Hematopoietic multipotent progenitor cell treated with erythropoietin and hydrocortisone succinate and interleukin-3 and kit ligand, for 6 days (in vitro differentiated cells): Measurements from ENCODE around the gene HNRNPM.
"Not testable (repeated sequence)": the region's sequence is repeated elsewhere in the genome, so short reads cannot be mapped to it uniquely, and the experiment has no call there.

ENCODE experiments used
- DNase-seq: peaks from one replicate; pipeline ENCODE4 v3.0.0-alpha.2; 2015

Gene HNRNPM

DNA sequence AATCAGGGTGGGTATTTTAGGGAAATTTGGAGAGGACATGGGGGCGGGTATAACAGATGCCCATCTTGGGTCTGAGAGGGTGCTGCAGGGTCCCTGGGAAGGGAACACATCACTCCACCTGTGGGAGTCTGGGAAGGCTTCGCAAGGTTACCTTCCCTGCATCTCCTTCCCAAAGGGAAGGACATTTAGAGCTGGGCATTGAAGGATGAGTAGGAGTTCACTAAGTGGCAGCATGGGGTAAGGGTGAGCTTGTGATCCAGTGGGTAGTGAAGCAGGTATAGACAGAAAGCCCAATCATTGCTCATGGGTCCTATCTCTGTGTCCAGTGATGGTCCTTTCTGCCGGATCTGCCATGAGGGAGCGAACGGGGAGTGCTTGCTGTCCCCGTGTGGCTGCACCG is 18.5 kb upstream of the HNRNPM start:
- no peak for DNase-seq

DNA sequence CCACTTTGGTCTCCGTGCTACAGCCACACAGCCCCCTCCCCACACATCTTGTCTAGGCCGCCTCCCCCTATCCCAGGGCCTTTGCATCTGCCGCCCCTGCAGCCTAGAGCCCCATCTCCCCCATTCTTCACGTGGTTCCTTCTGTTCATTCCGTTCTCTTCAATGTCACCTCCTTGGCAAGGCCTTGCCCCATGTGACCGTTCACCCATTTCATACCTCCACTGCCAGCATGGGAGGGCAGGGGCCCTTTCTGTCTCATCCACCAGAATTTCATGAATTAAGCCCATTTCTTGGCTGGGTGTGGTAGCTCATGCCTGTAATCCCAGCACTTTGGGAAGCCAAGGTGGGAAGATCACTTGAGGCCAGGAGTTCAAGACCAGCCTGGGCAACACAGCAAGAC is 15.7 kb upstream of the HNRNPM start:
- no peak for DNase-seq

DNA sequence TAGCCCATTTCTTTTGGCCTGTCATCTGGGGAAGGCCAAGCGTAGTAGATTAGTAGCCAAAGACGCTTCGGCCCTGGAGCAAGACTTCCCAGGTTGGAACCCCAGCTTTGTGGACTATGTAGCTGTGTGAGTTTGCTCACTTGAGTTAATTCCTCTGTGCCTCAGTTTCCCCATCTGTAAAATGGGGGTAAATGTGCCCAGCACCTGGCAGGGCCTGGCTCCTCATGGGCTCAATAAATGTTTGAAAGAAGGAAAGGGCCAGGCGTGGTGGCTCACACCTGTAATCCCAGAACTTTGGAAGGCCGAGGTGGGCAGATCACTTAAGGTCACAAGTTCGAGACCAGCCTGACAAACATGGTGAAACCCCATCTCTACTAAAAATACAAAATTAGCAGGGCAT is 14.9 kb upstream of the HNRNPM start:
- no peak for DNase-seq

DNA sequence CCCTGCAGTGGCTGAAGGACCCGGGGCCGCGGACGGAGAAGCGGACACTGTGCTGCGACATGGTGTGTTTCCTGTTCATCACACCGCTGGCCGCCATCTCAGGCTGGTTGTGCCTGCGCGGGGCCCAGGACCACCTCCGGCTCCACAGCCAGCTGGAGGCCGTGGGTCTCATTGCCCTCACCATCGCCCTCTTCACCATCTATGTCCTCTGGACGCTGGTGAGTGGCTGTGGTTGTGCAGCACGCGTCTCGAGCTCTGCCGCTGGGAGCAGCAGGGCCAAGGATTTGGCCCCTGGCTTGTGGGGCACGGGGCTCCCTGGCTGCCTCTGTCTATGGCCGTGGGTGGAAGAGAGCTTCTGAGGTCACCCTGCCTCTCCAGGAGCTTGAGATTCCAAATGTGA is 14.1 kb upstream of the HNRNPM start:
- no peak for DNase-seq

DNA sequence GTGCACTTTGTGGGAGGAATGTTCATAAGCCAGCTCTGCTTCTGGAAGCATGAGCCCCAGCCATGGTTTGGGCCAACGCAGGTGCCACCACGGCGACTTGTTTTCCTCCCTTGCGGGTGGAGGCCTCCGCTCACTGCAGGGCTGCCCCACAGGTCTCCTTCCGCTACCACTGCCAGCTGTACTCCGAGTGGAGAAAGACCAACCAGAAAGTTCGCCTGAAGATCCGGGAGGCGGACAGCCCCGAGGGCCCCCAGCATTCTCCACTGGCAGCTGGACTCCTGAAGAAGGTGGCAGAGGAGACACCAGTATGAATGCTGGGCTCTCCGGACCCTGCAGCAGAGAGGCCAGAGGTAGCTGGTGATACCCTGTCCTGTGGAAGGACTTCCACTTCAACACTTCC is 6.5 kb upstream of the HNRNPM start:
- no peak for DNase-seq

DNA sequence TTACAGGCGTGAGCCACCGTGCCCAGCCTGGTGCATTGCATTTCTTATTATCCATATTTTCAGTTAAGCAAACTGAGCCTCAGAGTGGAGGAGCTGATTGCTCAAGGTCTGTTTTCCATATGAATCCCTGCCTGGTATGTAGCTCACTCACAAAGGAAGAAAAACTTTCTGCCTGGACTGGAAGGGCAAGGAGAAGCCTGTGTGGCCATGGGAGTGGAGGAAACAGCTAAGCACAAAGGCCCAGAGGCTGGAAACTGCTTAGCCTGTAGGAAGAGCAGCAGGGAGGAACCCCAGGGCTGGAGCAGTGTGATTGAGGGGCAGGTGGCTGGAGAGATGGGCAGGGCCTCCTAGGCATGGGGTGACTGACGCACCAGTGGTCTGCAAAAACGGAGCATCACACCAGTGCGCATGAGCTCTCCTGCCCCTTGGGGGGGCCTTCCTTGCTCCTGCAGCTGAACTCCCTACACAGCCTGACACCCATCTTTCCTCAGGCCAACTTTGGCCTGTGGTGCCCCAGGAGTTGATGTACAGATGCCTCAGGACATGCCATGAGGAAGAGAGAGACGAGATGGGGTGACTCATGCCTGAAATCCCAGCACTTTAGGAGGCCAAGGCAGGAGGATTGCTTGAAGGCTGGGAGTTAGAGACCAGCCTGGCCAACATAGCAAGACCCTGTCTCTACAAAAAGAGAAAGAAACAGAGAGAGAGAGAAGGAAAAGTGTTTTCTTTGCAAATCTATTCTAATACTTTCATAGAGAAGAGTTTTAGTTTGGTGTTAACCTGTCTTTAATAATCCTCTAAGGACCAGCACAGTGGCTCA is 2.8 kb upstream of the HNRNPM start:
- no peak for DNase-seq

DNA sequence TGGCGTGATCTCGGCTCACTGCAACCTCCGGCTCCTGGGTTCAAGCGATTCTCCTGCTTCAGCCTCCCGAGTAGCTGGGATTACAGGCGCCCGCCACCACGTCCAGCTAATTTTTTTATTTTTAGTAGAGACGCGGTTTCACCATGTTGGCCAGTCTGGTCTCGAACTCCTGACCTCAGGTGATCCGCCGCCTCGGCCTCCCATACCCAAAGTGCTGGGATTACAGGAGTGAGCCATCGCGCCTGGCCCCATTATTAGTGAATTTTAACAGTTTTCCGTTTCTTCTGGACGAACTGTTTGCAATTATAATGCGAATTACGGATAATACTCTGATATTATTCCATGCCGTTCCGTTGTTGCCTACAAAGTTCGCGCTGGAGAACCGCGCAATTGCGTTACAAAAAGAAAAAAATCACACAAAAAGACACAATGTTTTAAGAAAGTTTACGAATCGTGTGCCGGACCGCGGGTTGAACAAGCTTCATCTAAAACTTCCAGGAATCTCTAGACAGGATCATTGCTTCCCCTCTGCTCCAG is 567 bp upstream of the HNRNPM start:
- not testable (repeated sequence) for DNase-seq

DNA sequence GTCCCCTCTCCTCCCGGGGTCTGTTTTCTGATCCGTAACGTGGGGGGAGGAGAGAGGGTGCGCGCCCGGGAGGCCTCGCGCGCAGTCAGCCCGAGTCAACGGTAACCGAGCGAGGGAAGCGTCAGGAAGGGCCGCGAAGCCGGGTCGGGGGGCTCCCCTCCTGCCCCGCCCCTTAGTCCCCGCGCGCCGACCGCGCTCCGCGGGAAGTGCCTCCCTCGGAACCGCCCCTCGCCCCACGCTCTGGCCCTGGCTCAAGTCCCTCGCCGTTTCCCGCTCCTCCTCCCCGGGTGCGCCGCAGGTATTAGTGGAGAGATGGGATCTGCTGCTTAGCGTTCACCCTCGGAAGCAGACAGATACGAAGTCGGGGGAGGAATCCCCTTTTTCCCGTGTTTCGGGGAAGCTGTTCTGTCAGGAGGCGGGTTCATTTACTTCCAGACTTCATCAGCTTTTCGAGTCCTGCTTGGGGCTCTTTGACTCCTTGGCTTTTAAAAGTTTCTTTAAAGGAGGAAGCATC is 770 bp downstream of the HNRNPM start:
- peak; percentile 67 for DNase-seq

DNA sequence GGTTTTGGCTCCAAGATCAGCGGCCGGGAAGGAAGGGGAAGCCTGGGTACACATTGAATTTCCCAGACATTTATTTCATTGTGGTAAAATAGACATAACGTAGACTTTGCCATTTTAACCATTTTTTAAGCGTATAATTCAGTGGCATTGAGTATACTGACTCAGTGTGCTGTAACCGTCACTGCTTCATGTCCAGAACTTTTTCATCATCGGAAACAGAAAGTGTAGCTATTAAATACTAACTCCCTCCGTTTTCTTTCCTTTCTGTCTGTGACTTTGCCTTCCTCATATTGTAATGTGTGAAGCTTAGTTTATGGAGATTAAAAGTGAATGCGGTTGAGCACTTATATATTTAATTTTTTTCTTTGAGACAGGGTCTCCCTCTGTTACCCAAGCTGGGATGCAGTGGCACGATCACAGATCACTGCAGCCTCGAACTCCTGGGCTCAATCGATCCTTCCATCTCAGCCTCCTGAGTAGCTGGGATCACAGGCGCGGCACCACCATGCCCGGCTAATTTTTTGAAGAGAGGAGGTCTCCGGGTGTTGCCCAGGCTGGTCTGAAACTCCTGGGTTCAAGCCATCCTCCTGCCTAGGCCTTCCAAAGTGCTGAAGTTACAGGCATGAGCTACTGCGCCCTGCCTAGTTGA is 1.4 kb downstream of the HNRNPM start:
- DNase-seq: no peak

DNA sequence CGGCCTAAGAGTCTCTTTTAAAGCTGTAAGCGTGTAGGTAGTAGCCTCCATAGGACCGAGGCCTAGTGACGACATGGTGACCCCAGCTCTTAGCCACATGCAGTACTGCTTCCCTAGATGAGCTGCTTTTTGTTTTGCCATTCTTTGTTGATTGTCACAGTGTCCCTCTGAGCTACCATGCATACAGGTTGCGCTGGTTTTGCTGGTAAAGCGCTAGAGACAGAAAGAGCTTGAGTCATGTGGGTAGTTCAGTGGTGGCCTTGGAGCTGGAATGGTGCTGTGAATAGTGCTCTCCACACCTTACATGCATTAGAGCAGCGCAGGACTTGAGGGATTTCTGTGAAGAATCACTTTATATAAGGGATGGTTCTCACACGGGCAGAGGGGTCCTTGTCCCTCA is 5.1 kb downstream of the HNRNPM start:
- DNase-seq: no peak

DNA sequence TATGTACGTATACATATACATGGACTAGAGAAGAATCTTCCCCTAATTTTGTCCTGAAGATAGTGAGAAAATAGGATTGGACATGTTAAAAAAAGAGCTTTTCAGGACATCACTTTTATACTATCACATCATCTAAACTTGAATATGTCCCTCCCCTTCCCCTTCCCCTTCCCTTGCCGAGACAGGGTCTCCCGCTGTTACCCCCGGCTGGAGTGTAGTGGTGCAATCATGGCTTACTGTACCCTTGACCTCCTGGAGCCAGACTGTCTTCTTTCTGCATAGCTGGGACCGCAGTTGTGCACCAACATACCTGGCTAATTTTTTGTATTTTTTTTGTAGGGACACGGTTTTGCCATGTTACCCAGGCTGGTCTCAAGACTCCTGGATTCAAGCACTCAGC is 6.6 kb downstream of the HNRNPM start:
- DNase-seq: no peak

DNA sequence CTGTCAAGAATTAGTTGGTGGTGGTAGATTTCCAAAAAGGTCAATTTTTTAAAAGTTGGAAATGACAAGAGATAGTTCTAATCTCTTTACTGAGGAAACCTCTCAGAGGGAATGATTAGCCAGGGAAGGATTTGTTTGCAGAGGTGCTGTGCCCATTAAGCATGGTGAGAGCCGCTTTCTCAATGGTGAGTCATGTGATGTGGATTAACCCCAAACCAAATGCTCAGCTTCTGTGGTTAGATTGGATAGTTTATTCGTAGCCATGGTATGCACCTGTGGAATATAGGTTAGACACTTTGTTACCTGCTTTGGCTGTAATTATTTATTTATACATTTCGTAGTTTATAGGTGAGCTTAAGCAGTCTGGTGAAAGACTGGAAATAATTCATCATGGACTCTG is 7.1 kb downstream of the HNRNPM start:
- DNase-seq: peak; percentile 35

DNA sequence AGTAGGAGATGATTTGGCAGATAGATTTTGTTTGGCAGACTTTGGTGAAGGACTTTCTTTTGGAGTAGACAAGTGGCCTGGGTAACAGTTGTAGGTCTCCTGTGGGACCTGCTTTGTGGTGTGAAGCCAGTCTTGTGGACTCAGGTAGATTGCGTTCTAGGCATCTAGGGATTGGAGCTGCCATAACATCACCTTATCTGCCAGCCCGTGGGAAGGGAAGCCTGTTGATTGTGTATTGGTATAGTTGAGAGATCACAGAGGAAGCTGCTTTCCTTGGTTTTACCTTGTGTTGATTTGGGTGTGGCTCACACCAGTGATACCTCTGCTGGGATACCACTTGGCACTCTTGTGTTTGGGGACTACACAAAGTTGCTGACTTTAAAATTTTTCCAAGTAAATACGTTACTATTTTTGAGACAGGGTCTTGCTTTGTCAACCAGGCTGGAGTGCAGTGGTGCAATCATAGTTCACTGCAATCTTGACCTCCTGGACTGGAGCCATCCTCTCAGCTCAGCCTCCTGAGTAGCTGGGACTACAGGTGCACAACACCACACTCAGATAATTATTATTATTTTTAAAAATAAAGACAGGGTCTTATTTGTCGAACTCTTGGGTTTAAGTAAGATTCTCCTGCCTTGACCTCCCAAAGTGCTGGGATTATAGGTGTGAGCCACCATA is 7.8 kb downstream of the HNRNPM start:
- DNase-seq: no peak

DNA sequence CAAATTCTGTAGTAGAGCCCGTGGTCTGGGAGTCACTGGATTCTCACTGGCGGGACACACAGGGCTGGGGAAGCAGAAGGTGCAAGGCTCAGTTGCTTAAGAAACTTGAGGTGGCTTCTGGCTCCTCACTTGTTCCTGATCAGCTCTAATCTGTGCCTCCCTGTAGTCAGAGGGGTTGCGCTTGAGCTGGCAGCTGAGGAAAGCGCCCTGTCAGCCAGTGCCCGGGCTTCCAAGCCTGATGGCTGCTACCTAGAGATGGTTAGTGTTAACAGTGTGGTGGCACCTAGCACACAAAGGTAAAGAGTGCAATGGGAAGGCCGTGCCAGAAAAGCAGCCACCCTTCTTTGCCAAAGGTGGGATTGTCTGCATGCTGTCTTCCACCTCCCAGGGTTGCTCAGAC is 8.8 kb downstream of the HNRNPM start:
- no peak for DNase-seq

DNA sequence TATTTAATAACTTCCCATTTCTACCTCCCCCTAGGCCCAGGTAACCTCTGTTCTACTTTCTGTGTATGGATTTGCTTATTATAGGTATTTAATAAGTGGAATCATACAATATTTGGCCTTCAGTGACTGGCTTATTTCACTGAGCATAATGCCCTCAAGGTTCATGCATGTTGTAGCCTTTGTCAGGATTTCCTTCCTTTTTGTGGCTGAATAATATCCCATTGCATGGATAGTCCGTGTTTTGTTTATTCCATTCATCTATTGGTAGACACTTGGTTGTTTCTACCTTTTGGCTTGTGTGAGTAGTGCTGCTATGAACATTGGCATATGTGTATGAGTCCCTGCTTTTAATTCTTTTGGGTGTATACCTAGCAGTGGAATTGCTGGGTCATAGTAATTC is 9.4 kb downstream of the HNRNPM start:
- DNase-seq: no peak

DNA sequence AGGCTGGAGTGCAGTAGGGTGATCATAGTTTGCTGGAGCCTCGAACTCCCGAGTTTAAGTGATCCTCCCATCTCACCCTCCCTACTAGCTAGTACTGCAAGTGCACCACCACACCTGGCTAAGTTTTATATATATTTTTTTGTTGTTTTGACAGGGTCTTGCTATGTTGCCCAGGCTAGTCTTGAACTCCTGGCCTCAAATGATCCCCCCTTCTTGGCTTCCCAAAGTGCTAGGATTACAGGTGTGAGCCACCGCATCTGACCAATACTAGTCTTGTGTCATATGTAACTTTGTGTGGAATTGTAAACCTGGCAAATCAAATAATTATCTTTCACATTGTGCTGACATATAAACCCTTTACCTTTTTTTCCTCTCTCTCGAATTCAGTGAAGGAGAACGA is 10.2 kb downstream of the HNRNPM start:
- DNase-seq: no peak

DNA sequence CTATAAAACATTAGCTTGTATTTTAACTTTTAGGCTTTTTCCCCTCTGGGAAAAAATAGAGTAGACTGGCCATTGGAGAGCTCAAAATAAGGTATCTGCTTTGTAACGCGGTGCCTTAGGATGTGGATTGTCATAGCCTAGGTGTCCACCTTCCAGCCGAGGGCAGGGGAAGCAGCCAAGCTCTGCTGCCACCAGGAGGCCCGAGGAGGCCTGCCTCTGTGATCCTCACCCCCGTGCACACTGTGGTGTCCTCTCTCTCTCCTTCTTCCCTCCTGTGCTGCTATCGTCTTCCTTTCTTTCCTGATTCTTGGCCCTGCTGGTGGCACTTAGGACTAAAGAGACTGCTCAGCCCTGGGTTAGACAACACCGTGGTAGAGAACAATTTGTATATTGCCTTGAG is 11.3 kb downstream of the HNRNPM start:
- peak; percentile 23 for DNase-seq

DNA sequence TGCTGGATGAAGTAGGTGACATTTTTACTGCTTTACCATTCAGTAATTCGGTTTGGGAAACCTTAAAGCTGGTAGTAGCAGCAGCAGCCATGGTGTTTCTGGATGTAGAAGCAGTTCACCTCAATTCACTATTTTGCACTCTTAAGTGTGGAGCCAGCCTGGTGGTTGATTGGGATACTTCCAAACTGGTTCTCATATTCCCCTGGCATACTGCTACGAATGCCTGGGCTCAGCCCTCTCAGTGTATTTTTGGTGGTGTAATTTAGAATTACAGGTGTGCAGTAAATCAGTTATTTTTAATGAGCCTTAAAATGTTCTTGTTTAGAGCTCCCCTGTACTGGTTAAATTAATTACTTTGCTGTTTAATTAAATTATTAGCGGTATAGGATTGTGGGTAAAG is 12.4 kb downstream of the HNRNPM start:
- DNase-seq: no peak

DNA sequence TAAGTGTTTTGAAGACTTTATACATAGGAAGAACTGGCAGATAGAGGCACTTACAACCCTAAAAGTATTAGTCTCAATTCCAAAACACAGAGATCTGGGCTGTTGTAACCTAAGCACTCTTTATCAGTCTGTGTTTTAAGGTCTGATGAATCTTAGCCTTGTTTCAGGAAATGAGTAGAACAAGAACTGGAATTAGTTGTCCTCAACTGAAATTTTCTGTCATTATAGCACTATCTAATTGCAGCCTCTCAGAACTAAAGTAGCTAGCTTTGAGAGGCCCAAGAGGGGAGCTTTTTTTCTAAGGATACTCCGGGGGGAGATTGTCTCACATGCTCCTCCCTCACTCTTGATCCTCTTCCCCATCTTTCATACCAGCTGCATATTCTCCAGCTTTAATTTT is 13.1 kb downstream of the HNRNPM start:
- no peak for DNase-seq

DNA sequence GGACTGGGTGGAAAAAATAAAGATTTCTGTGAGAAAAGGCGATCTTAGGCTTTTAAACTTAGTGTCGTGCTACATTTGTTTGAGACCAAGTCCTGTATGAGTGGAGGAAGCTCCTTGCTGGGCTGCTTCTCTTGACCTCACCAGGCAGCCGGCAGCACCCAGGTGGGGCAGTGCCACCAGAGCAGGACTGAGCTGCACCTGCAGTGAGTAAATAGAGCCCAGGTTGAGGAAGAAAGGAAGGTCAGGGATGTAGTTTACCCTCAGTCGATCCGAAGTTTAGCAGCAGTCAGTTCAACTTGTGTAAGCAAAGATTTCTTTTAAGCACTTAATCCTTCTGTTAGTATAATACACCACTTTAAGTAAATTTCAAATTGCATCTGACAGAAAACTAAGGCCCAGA is 13.6 kb downstream of the HNRNPM start:
- no peak for DNase-seq

DNA sequence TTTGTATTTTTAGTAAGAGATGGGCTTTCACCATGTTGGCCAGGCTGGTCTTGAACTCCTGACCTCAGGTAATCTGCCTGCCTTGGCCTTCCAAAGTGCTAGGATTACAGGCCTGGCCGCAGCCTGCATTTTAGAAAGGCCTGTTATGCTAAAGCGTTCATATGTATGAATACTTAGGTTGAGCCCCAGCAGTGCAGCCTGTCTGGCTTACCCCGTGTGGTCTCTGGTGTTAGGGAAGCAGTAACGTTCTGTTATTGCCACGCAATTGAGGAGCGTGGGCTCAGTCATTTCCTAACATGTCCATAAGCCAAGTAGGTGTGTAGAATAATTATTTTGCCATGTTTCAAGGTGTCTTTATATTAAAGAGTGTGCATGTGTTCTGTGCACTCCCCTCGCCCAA is 14.3 kb downstream of the HNRNPM start:
- DNase-seq: no peak

DNA sequence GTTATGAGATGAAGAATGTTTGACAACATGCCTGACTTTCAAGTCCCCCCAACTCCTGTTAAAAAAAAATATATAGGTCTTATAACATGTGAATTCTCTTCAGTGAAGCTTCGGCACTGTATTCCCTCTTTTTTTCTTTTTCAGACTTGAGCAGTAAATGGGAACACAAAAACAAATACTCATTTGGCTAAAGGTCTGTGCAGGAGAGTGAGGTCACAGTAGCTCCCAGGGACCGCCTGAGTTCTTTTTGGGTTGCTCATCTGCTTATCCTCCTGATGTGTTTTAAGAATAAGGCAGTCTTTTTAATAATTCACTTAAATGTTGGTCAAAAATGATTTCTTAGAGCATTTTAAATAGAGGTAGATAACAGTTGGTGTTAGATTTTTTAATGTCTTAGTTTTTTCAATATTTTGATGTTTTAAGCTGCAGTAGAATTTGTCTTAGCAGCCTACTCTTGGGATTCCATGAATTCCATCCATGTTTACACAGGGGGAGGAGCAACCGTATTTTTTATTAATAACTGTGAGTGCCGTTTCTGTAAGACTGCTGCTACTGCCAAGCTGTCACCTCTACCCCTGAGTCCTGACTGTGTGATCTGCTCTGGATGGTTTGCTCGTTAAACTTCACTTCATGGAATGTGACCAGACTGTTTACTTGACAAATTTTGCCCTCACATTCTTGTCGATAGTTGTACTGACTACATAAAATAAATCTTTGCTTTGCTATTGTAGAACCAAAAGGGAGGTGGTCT is 14.9 kb downstream of the HNRNPM start:
- DNase-seq: no peak
